OCI-M1 (cell line): ENCODE measurements around the gene PARD3.

Experiments used
- DNase-seq: peaks from one replicate; lab custom pipeline; 2025; lab: John Stamatoyannopoulos, UW

The PARD3 gene

GRCh38 chr10:34689053-34689452 is 126.0 kb downstream of the PARD3 start:
- no peak for DNase-seq

GRCh38 chr10:34687434-34688210 is 127.5 kb downstream of the PARD3 start:
- no peak for DNase-seq

GRCh38 chr10:34682580-34682979 is 132.5 kb downstream of the PARD3 start:
- no peak for DNase-seq

- peak; percentile 21 for DNase-seq
Observed at GRCh38 chr10:34681933-34682332, 133.2 kb downstream of the PARD3 start.

DNA sequence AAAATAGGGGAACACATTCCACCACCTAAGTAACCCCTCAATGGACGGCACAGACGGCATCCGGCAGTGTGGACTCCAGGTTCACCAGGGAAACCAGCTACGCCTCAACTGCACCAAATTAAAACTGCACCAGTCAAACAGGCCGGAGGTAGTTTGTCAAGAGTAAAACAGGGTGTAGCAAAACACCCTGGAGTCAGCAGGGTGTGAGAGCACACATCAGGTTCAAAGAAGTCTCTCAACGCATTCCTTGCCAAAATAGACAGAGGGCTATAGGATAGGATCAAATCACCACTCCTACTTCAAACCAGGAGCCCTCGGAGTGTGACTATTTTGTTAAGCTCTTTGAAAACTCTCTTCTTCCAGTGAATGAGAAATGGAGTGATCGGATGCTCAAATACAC is 135.9 kb downstream of the PARD3 start:
- DNase-seq: no peak

DNA sequence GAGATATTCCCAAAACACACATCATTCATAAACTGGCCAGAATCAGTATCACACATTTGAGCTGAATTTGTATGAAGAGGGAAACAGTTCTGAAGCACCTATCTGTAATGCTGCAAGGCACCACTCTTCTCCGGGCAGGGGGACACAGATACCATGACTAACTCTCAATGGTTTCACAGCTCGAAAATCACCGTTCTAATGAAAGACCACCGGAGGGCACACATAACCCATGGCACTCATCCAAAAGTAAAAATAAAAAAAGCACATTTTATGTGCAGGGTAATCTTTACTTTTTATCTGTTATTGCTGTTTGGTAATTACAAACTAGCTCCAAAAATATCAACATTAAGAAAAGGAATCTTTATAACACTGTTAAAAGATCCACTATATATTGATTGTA is 137.5 kb downstream of the PARD3 start:
- no peak for DNase-seq

- DNase-seq: no peak
Observed at GRCh38 chr10:34677132-34677531, 138.0 kb downstream of the PARD3 start.

DNA sequence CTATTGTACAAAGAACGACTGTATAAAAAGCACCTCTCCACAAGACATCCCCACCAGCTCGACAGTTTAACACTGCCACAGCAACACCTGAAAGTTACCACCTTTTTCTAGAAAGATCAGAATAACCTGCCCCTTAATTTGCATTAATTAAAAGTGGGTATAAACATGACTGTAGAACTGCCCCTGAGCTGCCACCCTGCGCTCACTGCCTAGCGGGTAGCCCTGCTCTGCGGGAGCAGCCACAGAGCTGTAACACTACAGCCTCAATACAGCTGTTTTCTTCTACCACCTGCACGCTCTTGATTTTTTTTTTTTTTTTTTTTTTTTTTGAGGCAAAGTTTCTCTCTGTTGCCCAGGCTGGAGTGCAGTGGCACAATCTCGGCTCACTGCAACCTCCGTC is 140.9 kb downstream of the PARD3 start:
- no peak for DNase-seq

GRCh38 chr10:34670081-34670480 is 145.0 kb downstream of the PARD3 start:
- no peak for DNase-seq

GRCh38 chr10:34669079-34669478 is 146.0 kb downstream of the PARD3 start:
- DNase-seq: no peak

- no peak for DNase-seq
Observed at GRCh38 chr10:34667177-34667576, 147.9 kb downstream of the PARD3 start.

- peak; percentile 91 for DNase-seq
Observed at GRCh38 chr10:34666008-34666704, 148.9 kb downstream of the PARD3 start.

- no peak for DNase-seq
Observed at GRCh38 chr10:34664706-34665105, 150.4 kb downstream of the PARD3 start.

GRCh38 chr10:34661580-34661979 is 153.5 kb downstream of the PARD3 start:
- no peak for DNase-seq

DNA sequence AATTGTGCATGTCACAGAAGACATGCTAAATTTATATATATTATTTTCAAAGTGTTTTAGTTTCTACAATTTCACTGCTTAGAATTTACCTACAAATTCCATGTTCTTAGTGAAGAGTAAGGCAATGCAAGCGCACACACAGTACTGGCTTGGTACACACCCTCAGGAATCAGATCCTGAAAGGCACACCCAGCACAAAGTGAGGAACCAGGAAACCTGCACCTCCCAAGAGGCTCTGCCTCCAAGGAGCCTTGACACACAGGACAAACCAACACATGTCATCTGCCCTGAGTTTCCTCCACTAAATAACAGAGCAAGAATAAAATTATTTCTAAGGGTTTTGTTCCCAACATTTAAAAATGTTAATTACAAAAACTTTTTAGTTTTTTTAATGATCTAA is 156.2 kb downstream of the PARD3 start:
- DNase-seq: no peak

- no peak for DNase-seq
Observed at GRCh38 chr10:34656661-34657060, 158.4 kb downstream of the PARD3 start.

- peak; percentile 83 for DNase-seq
Observed at GRCh38 chr10:34655286-34656170, 159.6 kb downstream of the PARD3 start.

GRCh38 chr10:34654211-34654610 is 160.9 kb downstream of the PARD3 start:
- DNase-seq: no peak

- DNase-seq: no peak
Observed at GRCh38 chr10:34653530-34653929, 161.6 kb downstream of the PARD3 start.

DNA sequence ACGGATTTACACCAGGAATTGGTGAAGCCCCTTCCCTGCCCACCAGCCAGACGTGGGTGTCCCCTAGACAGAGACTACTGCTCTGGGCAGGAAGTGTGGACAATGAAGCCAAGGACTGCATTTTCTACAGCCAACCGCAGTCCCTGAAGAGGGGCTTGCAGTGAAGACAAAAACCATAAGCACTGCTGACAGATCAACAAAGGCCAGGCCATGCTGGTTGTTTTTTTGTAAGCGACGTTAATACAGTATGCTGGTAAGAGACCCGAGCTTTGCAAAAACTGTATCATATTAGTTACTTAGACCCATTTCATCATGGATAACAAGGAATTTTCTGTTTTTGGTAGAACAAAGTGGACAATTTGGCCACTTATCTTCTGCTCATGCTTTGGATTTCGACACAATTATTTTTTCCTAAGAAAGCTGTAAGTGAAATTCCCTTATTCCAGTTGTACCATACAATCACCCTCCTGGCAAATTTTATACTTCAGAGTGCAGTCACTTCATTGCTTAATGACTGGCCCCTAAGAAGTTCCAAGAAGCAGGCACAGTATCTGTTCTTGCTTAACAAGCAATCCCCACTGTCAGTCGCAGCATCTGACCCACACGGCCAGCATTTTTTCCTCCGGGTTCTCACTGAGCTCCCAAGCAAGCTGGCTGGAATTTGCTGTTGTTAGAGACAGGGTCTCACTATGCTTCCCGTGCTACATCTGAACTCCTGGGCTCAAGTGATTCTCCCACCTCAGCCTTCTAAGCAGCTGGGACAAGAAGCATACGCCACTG is 163.5 kb downstream of the PARD3 start:
- DNase-seq: no peak

GRCh38 chr10:34650156-34650555 is 164.9 kb downstream of the PARD3 start:
- peak; percentile 34 for DNase-seq

GRCh38 chr10:34649385-34649784 is 165.7 kb downstream of the PARD3 start:
- DNase-seq: no peak
